ENCODE data around the gene MYO3B.
A peak's percentile ranks its signal among the peaks of the same experiment; 100 is the strongest.

MYO3B gene

DNA sequence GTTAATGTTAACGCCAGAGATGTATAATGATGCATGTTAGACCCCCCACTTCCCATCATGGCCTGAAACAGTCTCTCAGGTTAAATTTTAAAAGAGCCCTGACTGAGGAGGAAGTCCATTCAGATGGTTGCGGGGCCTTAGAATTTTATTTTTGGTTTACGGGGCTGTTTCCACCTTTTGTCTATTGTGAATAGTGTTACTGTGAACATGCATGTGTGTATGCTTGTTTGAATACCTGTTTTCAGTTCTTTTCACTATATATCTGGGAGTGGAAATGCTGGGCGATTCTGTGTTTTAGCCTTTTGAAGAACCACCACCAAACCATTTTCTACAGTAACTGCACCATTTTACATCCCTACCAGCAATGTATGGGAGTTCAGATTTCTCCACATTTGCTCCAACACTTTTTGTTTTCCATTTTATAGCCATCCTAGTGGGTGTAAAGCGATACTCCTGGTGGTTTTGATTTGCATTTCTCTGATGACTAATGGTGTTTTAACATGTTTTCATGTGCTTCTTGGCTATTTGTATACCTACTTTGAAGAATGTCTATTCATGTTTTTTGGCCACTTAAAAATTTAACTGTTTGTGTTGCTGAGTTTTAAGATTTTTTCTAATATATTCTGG is 133.0 kb downstream of the MYO3B start:
- no peak for DNase-seq

- DNase-seq, result no peak
These were observed 135.5 kb downstream of the MYO3B start for GRCh38 chr2:170313347-170313991.

DNA sequence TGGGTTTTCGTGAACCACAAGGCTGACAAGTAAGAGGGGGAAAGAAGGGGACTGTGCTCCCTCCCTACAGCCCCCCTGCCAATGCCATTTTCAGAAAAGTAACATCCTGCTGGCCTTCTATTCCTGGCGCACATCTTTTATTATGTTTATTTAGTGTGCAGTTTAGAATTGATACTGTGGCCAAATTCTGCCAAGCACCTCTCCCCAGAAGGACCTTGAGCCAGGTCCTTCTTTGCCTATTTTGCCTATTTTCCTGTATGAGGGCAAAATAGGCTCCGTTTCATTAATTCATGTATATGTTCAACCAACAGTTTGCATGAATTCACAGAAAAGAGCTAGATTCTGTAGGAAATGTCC is 136.0 kb downstream of the MYO3B start:
- DNase-seq, result no peak

- no peak for DNase-seq
These were observed 136.9 kb downstream of the MYO3B start for GRCh38 chr2:170314744-170315447.

DNA sequence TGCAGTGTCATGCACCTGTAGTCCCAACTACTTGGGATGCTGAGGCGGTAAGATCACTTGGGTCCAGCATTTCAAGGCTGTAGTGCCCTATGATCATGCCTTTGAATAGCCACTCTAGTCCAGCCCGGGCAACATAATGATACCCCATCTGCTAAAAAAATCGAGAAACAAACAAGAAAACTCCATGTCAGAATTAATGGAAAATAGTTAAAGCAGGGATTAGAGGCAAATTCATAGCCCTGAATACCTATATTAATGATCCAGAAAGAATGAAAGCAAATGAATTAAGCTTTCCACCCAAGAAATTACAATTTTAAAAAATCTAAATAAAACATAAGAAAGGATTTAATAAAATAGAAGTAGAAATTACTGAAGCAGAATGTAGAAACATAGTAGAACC is 143.0 kb downstream of the MYO3B start:
- no peak for DNase-seq

- DNase-seq, result no peak
These were observed 143.6 kb downstream of the MYO3B start for GRCh38 chr2:170321526-170321925.

DNA sequence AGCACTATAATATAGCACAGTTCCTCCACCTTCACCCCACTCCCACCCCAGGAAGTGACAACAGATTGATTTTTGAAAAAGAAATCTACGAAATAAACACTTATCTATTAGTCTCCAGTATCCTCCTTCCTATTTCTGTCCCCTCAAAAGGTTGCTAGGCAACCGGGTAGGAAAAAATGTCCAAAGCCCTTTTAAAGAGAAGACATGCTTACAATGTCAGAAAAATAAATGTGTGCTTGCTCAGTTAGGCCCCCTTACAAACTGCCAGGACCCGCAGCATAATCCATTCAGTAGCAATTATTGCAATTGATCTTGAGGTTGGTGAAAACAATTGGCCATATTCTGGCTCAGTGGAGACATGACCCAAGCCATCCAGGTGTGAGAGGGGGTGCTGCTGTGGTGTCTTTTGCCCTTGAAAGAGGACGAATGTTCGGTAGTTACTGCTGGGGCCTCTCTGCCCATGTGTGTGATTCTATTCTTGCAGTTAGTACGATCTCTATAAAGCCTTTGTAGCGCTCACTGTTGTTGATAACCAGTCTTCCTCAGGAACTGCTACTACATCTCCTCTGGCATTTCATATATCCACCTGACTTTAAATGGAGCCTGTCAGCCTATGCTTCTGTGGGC is 144.3 kb downstream of the MYO3B start:
- no peak for DNase-seq

DNA sequence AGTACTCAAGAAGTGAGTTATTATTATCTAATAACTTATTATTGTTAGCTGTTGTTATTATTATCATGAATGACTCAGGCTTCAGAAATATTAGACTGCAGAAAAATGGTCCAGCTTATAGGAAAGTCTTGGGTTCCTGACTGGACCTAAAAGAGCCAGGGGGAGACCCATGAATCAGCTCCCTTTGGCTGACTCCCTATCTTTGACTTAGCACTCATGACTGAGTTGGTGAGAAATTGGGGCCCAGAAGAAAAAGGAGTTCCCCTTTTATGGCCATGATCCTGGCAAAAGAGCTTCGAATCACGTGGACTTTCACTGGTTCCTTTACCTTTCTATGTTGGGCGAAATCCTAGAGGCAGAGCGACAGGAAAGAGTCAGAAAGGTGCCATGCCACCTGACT is 145.8 kb downstream of the MYO3B start:
- no peak for DNase-seq

DNA sequence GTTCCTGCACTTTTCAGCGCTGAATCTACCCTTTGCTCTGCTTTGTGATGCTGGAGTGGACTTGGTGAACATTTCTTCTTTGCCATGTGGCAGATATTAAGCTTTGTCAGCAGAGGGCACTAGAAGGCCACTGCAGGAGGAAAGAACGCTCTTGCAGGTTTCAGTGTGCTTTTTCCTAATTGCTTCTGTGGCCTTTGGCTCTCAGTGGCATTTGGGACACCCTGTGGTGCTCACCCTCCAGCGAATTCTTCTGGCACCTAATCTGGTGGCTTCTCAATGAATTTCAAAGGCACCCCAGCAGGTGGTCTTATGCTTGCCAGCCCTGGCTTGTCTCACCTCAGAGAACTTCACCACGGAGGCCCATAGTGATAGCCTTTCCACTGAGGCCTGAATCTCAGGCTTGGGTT is 146.7 kb downstream of the MYO3B start:
- DNase-seq, result peak; percentile 33

DNA sequence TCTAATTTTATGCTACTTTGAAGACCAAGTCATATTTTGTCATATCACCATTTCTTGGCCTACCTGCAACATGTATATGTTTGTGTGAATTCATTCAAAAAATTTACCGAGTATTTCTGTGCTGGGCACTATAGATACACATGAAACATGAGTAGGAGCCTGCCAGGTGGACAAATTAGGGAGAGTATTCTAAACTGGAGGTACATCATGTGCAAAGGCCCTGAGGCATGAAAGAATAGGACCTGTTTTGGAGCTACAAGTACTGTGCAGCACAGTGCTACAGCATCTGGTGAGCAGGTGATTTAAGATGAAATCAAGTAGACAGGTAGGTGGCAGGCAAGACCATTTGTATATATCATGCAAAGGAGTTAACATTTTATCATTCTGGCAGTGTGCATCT is 152.9 kb downstream of the MYO3B start:
- DNase-seq, result no peak

DNA sequence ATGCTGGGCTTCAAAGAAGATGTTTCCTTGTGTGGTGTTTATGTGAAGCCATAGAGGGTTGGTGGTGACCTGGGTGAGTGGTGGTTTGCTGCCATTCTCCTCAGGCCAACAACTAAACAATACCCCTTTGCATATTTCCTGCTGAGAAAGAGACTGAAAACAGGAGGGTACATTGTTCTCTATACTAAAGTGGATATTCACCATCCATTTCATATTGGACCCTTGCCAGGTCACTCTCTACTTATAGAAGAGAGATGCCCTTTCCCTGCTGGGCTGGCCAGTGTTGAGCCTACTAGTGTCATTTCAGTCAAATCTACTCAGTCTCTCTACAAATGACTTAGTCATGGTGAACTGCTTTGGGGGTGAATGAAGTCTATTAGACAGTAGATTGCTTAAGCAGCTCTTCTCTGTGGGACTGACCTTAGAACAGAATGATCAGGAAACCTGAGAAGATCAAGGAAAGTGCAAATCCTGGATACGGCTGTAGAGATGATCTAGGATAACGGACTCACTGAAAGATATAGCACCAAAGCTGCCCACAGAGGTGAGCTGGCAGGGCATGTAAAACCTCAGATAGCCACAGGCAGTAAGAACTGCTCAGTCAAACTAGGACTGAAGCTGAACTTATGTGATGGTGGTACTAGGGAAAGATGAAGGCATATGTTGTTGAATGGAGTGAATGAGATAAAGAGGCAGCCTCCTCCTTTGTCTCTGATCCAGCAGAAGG is 154.9 kb downstream of the MYO3B start:
- no peak for DNase-seq

GRCh38 chr2:170335351-170335750 is 157.4 kb downstream of the MYO3B start:
- no peak for DNase-seq

DNA sequence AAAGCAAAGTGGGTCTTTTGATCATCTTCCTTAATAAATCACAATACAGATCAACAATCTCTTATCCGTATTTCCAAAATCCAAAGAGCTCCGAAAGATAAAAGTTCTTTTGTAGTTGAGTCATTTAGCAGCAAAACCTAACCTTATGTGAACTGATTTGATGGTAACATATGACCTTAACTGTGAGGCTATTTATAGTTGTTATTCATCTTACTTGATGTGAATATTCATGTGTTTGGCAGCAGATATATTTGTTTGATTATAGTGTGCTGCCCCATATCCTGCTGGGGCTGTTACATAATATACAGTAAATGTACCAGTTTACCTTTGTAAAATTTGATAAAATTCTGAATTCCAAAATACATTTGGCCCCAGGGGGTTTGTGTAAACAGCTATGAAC is 158.5 kb downstream of the MYO3B start:
- DNase-seq, result no peak

GRCh38 chr2:170336916-170337315 is 159.0 kb downstream of the MYO3B start:
- no peak for DNase-seq

DNA sequence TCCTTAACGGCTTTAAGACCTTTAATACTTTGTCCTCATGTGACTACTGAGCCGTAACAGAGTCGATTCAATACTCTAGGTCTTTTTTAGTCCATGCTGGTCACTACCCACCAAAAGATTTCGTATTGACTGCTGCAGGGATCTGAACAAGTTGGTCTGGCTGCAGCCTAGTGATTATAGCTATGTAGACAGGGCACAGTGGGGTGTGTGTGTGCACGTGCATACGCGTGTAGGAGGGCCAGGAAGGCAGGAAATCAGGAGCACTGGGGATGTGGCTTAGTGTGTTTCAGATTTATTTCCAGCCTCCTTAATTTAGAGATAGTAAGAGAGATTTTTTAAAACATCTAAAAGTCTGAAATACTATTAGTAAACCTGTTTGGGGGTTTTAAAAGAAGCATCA is 161.4 kb downstream of the MYO3B start:
- no peak for DNase-seq

- DNase-seq, result no peak
These were observed 162.1 kb downstream of the MYO3B start for GRCh38 chr2:170339750-170340692.

DNA sequence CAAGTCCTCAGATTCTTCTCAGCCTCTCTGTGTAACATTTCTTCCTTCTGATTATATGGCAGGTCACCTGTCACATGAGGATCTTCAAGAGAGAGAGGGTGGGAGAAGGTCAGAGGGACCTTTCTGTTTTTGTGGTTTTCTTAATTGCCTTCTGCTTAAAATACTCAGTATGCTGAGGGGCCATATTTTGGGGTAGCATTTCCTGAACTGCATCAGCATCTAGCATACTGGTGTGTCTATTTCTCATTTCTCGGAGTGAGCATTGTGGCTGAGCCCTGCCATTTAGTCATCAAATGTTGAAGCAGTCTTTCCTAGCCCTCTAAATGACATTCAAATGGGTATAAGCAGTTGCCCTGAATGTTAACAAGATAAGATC is 162.7 kb downstream of the MYO3B start:
- no peak for DNase-seq

DNA sequence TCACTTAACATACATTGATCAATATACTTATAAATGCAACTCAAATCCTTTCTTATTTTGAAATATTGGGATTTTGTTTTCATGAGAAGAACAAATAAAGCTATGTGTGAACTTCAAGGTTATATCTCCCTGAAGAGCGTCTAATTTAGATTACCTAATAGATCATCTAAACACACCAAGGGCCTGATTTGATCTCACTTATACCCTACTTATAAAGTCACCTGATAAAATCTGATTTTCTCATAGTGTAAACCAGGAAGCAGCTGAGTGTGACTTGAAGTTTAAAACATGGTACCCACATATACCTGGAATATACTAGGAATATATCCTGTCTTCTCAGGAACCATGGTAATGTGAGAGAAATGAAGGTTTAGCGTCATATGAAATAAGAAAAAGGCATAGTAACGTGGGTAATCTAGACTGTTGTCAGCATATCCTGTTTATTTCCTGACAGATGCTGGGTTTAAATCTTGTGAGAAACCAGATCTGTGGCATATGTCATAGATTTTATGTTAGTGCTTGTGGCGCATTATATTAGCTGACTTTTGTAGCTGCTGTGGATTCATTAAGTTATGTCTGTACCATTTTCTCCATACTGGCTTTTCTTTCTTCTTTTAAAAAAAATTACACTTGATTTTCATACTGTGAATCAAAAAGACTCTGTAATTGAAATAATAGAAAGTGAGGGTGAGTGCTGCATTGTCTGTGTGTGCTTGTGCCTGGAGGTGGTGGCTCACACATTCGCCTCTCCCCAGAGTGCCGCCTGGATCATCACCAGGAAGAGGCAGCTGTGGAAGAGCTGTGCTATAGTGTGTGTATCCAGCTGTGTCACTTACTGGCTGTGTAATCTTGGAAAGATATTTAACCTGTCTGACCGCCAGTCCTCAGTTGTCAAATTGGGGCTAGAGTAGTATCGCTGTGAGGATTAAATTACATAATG is 164.0 kb downstream of the MYO3B start:
- DNase-seq, result no peak

DNA sequence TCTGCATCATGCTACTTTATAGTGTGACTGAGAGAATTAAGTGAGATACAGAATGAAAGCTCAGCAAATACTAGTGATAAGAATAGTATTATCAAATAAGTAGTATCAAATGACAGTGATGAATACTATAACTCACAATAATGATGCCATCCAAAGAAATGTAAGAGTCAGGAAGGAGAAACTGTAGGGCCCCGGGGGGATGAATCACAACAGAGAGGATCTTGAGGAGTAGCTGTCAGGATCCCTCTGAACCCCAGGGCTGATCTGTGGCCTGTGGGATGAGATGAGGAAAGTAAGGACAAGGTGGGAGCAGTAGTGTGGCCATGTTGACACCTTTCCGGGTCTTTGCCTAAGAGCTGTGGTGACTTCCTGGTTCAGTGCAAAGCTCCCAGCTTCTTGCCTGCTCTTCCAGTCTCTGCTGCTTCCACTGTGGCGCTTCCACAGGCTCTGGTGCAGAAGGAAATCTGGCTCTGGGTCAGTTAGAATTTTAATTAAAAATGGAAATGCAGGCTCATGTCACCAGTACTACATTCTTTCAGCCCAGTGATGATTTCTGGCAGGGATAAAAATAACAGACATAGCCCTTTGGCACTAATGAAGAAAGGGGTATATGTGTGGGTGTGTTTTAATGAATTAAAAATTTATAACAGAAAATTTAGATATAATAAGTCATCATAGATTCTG is 166.9 kb downstream of the MYO3B start:
- no peak for DNase-seq

- no peak for DNase-seq
These were observed 167.7 kb downstream of the MYO3B start for GRCh38 chr2:170345607-170346006.
